NCI-H2196 (cell line): Measurements from ENCODE around the gene PLA2G2D.
A peak's percentile ranks its signal among the peaks of the same experiment; 100 is the strongest.

ENCODE experiments used
- DNase-seq: peaks from one replicate; lab custom pipeline; 2025; ENCODE audit not compliant: unreplicated experiment; lab: John Stamatoyannopoulos, UW

Gene PLA2G2D

DNA sequence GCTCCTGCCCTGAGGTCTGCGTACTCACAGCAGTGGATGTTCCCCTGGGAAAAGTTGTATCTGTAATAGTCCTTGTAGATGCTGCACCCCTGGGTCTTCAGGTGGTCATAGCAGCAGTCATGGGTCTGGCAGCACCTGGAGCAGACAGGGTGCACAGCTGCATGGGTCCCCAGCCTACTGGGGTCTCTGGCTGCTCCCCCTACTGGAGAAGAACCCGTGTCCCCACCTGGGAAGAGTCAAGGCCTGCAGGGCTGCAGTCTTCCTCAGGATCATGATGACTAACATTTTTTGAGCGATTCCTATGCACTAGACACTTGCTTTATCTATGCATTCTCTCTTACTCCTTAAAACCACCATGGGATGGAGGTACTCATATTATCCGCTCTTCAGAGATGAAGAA lies 3.9 kb downstream of the PLA2G2D start:
- DNase-seq = no peak

DNA sequence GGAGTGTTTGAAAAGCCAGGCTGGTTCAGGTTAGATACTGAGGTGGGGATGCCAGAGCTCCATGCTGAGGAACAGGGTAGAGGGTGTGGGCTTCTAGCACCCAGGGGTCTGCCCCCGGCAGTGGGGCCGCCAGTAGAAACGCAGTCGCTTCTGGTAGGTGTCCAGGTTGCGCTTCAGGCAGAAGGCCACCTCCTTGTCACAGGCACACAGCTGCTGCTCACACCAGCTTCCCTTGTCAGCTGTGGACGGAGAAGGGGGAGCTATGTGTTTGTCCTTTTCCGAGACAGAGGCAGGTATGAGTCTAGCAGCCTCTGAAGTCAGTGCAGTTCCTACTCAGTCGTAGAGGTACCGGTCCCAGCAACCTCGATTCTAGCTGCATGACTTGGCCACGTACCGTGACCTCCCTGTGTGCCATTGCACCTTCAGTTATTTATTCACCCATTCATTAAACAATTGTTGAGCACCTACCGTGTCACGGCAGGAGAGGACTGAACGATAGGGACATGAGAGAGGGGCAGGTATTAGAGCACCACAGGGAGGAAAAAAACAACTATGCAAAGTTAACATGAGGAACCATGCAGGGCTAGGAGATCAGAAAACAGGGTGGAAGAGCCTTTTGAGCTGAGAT lies 5.2 kb downstream of the PLA2G2D start:
- DNase-seq = no peak

DNA sequence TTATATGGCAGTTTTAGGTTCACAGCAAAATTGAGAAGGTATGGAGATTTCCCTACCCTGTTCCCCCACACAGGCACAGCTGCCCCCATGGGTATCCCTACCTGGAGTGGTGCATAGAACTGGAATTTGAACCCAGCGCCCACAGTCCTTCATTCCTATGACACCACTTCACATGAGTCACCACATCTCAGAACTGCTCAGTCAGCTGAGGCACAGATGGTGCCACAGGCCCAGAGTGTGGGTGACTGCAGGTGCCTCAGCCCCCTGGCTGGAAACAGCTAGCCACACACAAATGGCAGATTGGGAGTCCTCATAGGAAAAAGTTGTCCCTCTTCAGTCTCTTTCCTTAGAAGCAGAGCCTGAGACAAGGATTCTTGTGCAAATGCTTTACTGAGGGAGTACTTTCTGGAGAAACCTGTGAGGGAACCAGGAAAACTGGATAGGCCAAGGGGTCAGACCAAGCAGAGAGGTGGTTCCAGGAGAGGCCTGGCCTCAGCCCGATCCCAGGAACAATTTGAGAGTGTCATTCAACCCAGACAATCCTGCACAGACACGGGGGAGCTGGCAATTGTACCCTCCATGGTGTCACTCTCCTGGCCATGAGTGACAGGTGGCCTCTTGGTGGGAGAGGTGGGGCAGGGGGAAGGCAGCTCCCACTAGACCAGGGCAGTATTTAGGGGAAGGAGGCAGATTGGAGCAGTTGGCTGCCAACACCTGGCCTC lies 6.9 kb downstream of the PLA2G2D start:
- DNase-seq = no peak

DNA sequence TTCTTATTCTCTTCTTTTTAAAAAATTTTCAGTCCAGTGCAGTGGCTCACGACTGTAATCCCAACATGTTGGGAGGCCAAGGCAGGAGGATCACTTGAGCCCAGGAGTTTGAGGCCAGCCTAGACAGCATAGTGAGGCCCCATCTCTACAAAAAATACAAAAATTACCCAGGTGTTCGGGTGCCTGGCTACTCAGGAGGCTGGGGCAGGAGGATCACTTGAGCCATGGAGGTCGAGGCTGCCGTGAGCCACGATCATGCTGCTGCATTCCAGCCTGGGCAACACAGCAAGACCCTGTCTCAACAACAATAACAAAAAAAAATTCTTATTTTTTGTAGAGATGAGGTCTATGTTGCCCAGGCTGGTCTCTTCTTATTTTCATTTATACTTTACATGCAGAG lies 7.9 kb downstream of the PLA2G2D start:
- DNase-seq = no peak

DNA sequence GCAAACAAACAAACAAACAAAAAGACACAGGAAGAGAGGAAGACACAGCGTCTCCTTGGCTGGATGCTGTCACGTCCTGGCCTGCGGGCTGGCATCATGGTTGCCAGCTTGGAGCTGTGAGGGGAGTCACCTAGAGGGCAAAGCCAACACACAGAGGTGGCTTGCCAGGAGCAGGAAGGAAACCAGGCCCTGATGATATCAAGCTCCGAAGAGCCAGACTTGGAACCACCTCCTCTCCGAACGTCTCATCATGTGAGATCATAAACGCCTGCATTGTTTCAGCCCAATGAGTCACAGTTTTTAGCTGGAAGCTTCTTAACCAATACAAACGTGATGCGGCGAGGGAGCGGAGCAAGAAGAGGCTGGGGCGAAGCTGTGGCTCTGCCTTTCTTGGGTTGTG lies 8.7 kb downstream of the PLA2G2D start:
- no peak for DNase-seq

DNA sequence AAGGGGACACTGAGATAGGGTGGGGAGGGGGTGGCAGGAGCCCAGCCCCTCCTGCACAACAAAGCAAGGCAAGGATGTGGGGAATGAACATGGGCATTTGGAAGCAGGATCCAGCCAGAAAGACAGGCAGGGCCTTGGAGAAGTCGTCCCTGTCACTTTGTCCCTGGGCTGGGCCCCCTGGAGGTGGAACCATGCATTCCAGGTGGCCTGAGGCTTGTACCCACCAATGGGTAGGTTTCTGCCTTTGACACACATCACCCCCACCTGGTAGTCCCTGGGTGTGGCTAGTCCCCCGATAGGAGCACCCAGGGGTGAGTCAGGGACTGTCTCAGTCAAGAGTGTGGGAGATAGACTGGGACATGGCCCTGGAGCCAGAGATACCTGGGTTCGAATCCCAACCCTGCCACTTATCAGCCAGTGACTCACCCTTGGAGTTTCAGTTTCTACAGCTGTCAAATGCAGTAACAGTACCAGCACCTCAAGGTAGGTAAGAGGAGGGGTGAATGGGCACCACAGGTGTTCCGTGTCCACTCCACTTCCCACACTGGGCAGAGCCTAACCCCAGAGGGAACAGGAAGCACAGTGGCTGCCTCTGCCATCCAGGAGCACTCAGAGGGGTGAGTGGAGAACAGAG lies 10.0 kb downstream of the PLA2G2D start:
- DNase-seq = no peak

DNA sequence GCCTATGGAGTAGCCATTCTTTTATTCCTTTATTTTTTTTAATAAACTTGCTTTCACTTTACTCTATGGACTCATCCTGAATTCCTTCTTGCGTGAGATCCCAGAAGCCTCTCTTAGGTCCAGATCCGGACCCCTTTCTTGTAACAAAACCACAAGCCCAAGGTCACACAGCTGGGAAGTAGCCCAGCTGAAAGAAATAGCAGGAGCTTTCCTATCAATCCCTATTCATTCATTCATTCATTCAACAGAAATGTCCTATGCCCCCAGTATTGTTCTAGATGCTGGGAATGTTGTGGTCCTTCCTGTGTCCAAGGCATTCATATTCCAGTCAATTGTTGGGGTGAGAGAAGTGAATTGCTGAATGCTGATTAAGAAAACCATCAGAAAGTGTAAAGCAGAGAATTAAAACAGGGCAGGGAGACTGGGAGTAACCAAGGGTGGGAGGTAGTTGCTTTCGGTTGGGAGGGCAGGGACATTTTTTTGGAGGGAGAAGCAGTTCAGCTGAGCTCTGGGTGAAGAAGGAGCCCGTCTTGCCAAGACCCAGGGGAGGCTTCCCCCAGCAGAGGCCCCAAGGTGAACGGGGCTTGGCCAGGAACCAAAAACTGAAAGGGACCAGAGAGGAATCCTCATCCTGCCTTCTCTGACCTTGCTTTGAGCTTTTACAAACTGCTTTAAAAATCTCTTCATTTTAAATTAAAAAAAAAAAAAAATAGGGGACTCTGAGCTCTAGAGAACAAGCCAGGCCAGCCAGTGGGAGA lies 10.8 kb downstream of the PLA2G2D start:
- no peak for DNase-seq

DNA sequence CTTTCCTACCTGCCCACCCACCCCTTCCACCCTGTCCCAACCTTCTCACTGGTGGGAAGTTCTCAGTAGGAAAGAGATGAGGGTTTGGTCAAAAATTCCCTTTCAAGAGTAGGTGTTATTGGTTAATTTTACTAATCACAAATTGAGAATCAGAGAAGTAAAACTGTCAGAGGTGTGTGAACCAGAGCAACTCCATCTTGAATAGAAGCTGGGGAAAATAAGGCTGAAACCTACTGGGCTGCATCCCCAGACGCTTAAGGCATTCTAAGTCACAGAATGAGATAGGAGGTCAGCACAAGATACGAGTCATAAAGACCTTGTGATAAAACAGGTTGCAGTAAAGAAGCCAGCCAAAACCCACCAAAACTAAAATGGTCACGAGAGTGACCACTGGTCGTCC lies 11.5 kb downstream of the PLA2G2D start:
- DNase-seq = no peak

DNA sequence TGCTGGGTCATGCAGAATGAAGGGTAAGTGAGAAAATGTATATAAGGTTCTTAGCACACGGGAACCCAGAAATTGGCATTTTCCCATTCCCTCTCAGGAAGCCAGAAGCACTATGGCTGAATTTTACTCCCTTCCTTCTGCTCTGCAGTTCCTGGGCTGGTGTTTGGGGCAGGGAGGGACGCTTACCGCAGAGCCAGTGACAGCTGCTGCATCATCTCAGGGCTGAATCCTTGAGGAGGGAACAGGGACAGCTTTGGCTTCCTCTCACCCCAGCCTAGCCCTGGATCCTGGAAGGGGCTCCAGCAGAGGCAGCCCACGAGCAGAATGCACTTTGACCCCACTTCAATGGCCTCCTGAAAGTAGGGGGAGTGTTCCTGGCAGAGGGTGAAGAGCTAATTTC lies 12.0 kb downstream of the PLA2G2D start:
- DNase-seq = no peak

DNA sequence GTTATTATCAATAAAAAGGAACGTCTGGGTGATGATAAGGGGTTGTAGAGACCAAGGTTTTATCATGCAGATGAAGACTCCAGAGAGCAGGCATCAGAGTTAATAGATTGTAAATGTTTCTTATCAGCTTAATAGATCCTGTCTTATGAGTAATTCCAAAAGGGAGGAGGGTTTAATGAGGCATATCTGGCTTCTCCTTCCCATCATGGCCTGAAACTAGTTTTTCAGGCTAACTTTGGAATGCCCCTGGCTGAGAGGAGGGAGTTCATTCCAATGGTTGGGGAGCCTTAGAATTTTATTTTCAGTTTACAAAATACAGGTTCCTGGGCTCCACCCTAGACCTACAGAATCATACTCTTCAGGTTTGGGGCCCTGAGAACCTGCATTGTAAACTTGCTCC lies 13.5 kb downstream of the PLA2G2D start:
- no peak for DNase-seq

DNA sequence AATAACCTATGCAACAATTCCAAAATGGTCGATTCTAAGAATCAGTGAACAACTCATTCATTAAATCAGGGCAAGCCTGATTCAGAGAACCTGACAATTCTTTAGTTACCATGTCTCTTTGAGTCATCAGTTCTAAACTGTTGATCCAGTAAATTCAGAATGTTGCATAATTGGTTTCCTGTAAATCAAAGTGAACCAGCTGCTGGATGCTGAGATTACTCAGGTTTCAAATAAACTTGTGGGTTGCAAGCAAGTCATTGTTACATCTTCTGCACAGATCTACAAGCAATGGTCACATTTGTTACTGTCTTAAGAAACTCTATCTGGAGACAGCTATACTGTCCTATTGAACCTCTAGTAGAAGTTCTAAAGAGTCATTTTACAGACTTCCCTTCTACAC lies 16.5 kb downstream of the PLA2G2D start:
- no peak for DNase-seq

DNA sequence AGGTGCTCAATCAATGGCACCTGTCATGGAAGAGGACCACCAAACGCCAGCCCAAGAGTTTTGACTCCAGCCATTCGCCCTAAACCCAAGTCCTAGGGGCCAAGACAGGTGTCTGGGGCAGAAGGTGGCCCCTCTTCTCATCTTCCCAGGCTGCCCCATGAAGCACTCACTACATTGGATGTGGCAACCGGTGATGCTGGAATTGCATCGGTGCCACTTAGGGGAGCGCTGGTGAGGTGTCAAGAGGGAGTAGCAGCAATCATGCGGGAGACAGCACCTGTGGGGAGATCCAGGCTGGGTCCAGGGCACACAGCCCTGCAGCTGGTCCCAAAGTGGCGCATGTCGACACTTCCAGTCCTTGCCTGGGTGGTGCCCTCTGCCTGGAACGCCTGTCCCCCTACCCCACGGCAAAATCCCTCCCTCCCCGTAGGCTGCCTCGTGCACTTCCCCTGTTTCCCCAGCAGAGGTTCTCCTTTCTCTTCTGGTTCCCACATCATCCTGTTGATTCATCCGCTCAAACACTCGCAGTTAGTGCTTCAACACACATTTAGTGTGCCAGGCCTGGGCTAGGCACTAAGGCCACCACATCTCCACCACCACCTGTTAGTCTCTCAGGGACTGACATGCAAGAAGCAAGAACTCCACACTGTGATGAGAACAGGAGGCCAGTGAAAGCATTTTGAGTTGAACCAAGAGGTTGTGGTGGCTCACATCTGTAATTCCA lies 18.5 kb downstream of the PLA2G2D start:
- peak; percentile 60 for DNase-seq

DNA sequence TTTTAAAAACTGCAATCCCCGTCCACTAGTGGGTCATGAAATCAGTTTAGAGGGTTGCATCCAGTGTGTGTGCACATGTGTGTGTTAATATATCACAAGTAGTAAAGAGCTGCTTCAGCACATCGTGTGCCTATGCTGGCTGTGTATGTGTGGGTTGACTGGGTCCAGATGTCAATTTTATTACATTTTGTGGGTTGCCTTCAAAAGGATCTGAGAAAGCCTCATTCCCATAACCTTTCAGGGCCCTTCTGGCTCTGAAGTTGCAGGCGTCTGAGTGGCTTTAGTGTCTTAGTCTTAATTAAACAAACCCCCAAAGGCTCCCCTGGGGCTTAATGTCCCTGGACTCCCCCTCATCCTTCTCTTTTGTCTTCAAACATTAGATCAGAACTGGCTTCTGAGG lies 19.8 kb downstream of the PLA2G2D start:
- DNase-seq = no peak

DNA sequence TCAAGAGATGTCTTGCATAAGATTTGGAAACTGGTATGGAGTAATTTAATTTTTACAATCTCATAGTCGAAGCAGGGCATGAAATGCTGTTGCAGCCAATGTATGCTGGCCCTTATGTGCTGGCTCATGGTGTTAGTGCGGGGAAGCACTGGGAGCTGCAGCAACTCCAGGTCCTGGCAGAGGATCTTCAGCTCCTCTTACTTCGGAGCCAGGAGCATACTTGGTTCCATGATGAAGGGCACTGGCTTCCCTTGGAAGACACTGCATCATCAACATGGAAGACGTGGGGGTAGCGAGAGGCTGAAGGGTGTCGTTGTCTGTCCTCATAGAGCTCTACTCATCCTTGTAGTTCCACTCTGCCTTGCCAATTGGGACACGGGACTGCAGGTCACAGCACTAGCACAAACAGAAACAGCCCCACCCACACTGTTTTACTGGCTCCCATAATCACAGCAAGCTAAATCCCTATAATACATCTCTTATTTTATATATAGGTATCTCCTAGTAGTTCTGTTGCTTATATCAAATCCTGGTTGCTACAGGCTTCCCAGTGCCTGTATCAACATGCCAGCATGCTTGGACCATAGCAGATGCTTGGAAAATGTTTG lies 22.4 kb downstream of the PLA2G2D start:
- no peak for DNase-seq

DNA sequence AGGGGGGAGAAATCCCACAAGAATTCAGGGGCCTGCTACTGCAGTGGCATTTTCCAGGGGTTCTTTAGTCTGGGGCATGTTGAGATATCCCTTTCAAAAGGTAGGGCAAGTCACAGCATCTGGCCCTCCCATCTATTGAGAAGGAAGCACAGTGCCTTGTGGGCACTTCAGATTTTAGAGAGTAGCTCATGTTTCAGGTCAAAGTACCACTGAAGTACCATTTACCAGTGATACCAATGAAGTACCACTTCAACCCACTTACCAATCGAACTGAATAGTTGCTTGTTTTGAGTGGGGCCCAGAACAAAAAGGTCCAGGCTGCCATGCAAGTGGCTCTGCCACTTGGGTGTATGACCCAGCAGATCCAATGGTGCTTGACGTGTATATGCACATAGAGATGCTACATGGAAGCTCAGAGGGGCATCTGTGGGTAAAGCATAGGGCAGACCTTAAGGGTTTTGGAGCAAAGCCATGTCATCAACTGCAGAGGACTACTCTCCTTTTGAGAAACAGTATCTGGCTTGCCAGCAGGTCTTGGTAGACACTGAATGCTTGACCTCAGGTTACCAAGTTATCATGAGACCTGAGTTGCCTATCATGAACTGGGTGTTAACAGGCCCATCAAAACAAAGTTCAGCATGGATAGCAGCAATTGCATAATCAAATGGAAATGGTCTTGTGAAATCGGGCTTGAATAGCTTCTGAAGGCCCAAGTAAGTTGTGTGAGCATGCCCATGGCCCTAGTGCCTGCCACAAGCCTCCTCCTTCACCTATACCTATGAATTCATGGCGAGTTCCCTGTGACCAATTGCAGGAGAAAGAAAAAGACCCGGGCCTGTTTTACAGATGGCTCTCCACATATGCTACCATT lies 23.5 kb downstream of the PLA2G2D start:
- DNase-seq = peak; percentile 13

DNA sequence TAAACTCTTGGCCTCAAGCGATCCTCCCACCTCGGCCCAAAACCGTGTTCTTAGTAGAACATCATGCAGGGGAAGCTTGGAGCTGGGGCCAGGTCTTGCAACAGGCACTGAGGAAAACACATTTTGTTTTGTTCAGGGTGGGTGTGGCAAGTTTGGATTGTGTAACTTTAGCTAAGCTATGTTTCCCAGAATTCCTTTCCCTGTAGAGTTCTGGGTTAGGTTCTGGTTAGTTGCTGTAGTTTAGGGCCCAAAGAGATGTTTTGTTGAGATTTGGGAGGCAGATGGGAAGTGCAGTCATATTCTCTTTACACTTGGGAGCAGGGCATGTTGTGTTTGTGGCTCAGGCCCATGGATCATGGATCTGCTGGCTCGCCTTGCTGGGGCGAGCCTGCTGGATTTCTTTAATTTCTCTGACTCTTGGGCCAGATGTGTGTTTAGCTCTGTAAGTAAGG lies 25.4 kb downstream of the PLA2G2D start:
- DNase-seq = no peak

DNA sequence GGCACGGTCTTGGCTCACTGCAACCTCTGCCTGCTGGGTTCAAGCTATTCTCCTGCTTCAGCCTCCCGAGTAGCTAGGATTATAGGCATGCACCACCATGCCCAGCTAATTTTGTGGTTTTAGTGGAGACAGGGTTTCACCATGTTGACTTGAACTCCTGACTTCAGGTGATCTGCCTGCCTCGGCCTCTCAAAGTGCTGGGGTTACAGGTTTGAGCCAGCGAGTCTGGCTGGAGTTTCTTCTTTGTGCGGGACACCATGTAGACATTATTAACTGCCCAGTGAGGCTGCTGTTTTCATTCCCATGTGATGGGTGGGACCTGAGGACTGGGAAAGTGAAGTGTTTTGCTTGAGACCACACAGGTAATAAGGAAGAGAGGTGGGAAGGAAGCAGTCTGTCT lies 26.0 kb downstream of the PLA2G2D start:
- no peak for DNase-seq

DNA sequence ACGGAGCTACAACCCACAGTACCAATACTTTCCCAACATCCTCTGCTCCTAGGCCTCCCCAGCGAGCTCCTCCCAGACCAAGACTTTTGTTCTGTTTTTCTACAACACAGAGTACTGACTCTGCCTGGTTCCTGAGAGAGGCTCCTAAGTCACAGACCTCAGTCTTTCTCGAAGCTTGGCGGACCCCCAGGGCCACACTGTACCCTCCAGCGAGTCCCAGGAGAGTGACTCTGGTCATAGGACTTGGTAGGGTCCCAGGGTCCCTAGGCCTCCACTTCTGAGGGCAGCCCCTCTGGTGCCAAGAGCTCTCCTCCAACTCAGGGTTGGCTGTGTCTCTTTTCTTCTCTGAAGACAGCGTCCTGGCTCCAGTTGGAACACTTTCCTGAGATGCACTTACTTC lies 28.7 kb downstream of the PLA2G2D start:
- DNase-seq = no peak

DNA sequence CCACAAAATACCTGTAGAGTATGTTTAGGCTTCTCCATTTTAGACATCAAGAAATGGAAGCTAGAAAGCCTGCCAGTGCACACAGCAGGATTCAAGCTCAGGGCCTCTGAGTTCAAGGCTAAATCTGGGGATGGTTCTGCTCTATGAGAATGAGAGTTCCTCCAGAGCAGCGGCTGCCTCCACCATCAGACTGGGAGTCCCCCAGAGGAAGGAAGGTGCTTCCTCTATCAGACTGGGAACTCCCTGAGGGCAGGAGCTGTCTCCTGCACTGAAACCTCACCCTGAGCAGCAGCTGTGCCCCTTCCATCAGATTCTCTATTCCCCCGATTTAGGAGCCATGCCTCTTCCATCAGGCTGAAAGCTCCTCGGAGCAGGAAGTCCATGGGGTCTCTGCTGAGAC lies 29.2 kb downstream of the PLA2G2D start:
- no peak for DNase-seq
